Motor neuron (in vitro differentiated cells): Measurements from ENCODE around the gene CNTN5. TPM values are rescaled to one million over a fixed set of nuclear protein-coding genes. Genes with fewer than 3 reads are reported as not detected.

Experiments used
- ATAC-seq, 8 experiments: fragments of 200-7000 bp; cut with Tn5 transposase; replicated peaks in 6 of 8; 2 replicates each; pipeline ENCODE4 v1.8.0; 2021; ENCODE audit warnings: mild to moderate bottlenecking in 8 of 8, moderate library complexity in 8 of 8
- H3K27ac ChIP-seq, 2 donors: fragments of 250-450 bp; sonication (Bioruptor Pico); 2 replicates each; pipeline ENCODE4 v1.9.0; 2021; ENCODE audit warnings: antibody characterized with exemption in 2 of 2, mild to moderate bottlenecking in 2 of 2, moderate library complexity in 1 of 2
- H3K4me1 ChIP-seq, 2 donors: fragments of 250-450 bp; sonication (Bioruptor Pico); replicated peaks in 1 of 2; 2 replicates each; pipeline ENCODE4 v1.6.1; 2021; ENCODE audit warnings: antibody characterized with exemption in 2 of 2, mild to moderate bottlenecking in 2 of 2, moderate library complexity in 1 of 2
- H3K4me3 ChIP-seq, 5 donors: fragments of 250-450 bp; sonication (Bioruptor Pico); 2 replicates each; pipeline ENCODE4 v1.9.0; 2021; ENCODE audit warnings: antibody characterized with exemption in 5 of 5, mild to moderate bottlenecking in 5 of 5, moderate library complexity in 4 of 5
- WGBS, 10 experiments: fragments of 450-650 bp; shearing (Covaris generic); methylation state at CpG; one replicate each; pipeline ENCODE4 v1.0.0; 2022; 5-methylcytosine and 5-hydroxymethylcytosine counted together
- in situ Hi-C, 9 experiments: fragments of 400-800 bp; cut with MboI; loops; one replicate each; pipeline ENCODE4 v1.15.0; 2021; ENCODE audit warnings: low sequenced_read_pairs in 9 of 9, low pct_unique_long_range_greater_than_20kb in 2 of 9; ENCODE audit not compliant: unreplicated experiment in 9 of 9
- total RNA-seq, 8 experiments: library from RNA; unstranded; fragments of 300-600 nt; gene quantifications; 2 replicates each; pipeline versions ENCODE4 v1.2.3 to v1.2.4, GENCODE V29; 2022

Gene CNTN5
- total RNA-seq, 8 experiments from 2014 or later: 3.1 to 22.7 (median 14.1) TPM; not detected in 2

DNA sequence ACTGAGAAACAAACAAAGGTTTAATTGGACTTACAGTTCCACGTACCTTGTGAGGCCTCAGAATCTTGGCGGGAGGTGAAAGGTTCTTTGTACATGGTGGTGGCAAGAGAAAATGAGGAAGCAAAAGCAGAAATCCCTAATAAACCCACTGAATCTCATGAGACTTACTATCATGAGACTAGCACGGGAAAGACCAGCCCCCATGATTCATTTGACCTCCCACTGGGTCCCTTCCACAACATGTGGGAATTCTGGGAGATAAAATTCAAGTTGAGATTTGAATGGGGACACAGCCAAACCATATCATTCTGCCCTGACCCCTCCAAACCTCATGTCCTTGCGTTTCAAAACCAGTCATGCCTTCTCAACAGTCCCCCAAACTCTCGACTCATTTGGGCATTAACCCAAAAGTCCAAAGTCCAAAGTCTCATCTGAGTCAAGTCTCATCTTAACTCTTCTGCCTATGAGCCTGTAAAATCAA is 617.4 kb downstream of the CNTN5 start:
- no peak for ATAC-seq
- in situ Hi-C loops: no loop called here

GRCh38 chr11:99640671-99641070 is 619.9 kb downstream of the CNTN5 start:
- in situ Hi-C loops: no loop called here
- Histone ChIP-seq H3K27ac (no peak overlapping the region), H3K4me1 (no peaks in the 10 kb centered on the region), H3K4me3 (no peak overlapping the region)
- no peak for ATAC-seq

More for the DNA sequence above, 617.4 kb downstream of the CNTN5 start:
- 0 to 87% (median 61%) methylated on average over 1 to 5 of the region's 5 CpGs; no CpG with 5 or more reads in 1 of the 10 experiments for WGBS, 10 experiments
- no peak overlapping the region for H3K4me3 ChIP-seq
- H3K4me1 ChIP-seq: no peaks in the 10 kb centered on the region
- H3K27ac ChIP-seq: no peak overlapping the region

GRCh38 chr11:99645934-99646333 is 625.2 kb downstream of the CNTN5 start:
- 0 to 100% (median 77%) methylated on average over 1 to 2 of the region's 2 CpGs; no CpG with 5 or more reads in 2 of the 10 experiments for WGBS, 10 experiments

DNA sequence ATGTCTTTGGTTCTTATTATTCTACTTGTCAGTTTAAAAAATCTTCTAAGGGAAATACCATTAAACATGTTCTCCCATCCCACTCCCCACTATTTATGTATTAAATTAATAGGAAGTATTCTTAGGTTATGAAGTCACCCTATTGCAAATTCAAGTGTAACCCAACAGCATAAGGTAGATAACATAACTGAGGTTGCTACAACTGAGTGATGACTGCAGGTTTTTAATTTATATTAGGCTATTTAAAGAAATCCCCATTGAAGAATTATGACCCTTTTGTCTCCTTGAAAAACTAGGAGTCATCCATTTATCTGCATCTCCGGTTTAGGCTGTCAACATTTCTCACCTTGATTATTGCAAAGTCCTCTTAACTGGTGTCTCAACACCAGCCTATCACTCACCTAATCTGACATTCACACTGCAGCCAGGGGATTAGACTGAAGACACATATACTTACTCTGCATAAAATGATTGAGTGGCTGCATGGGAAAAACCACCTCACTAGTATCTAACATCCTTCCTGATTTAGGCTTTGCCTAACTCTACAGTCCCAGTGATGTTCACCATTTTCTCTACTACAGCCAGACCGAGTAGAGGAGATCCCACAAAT is 649.4 kb downstream of the CNTN5 start:
- 20 to 83% (median 60%) methylated on average over 1 to 2 of the region's 2 CpGs; no CpG with 5 or more reads in 5 of the 10 experiments for WGBS, 10 experiments

More at GRCh38 chr11:99645934-99646333, 625.2 kb downstream of the CNTN5 start:
- no peak for ATAC-seq
- Histone ChIP-seq H3K4me3 (no peak overlapping the region), H3K27ac (no peak overlapping the region), H3K4me1 (no peaks in the 10 kb centered on the region)
- in situ Hi-C loops: no loop called here

DNA sequence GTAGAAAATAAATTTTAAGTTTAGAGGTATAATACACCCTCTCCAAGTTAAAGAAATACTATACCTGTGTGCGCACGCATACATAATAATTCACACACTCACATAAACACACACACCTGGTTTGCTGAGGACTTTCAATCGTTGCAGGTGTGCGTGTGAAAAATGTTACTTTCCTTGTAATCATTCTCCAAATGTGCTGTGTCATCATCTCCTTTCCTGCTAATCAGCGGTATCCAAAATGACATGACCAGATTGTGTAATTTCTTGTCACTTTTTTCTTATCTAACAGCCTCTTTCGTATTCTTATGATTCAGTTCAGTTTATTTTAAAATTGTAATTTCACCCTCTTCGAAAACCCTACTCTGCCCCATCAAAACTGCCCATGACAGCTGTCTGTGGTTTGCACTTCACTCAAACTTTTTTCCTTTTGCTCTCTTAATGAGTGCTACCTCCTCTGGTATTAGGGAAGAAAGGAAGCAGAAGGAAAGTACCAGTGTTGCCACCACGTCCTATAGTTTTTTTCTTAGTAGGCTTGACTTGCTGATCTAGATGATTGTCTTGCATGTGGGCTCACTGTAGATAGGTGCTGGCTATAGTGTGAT is 651.2 kb downstream of the CNTN5 start:
- Histone ChIP-seq H3K4me1 (peaks cover 0 to 14% of the 10 kb centered on the region in 2 donors), H3K4me3 (no peak overlapping the region), H3K27ac (no peak overlapping the region)
- ATAC-seq: no peak
- in situ Hi-C loops: no loop called here
- WGBS, 10 experiments: 26 to 96% (median 89%) methylated on average over 3 to 7 of the region's 8 CpGs

More for the DNA sequence above, 649.4 kb downstream of the CNTN5 start:
- Histone ChIP-seq H3K27ac (no peak overlapping the region), H3K4me1 (peaks cover 0 to 14% of the 10 kb centered on the region in 2 donors), H3K4me3 (no peak overlapping the region)
- in situ Hi-C loops: no loop called here
- peak in 5 of 8 experiments; percentile 58 to 97 (median 95) for ATAC-seq

DNA sequence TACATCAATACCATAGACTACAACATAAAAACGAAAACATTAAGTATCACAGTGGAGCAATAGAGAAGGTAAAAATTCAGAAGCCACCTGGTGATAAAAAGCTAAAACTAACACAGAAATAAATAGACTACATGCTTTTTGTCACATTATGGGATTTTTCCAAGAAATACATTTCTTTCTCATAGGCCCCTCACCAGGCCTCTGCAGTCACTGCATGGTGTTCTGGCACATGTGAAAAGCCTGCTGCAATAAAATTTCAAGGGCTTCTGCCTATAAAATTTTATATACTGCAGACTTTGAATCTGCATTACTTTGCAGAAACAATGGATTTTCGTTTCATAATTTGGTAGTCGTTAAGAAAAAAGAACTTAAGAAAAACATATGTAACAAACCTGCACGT is 655.5 kb downstream of the CNTN5 start:
- in situ Hi-C loops: no loop called here
- Histone ChIP-seq H3K4me3 (no peak overlapping the region), H3K27ac (no peak overlapping the region), H3K4me1 (peaks cover 0 to 3% of the 10 kb centered on the region in 2 donors)
- WGBS, 10 experiments: 3 to 100% (median 68%) methylated on average over 1 to 4 of the region's 4 CpGs
- no peak for ATAC-seq

DNA sequence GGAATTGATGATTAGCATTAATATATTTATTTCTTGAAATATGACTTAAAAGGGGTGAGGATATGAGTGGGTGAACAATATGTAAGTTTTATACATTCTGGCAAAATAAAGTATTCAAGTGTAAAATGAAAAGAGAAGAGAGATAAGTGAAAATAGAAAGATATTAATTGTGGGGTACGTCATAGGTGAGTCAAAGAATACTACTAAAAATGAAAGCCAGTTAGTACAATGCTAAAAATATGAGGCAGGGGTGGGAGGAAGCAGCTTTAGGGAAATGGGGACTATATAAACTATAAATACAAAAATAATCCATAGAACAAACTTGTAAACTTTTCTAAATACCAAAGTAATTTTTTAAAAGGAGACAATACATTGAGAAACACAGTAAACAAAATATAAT is 661.4 kb downstream of the CNTN5 start:
- in situ Hi-C loops: no loop called here
- Histone ChIP-seq H3K4me3 (no peak overlapping the region), H3K4me1 (peaks cover 0 to 1% of the 10 kb centered on the region in 2 donors), H3K27ac (no peak overlapping the region)
- no peak for ATAC-seq
- 0 to 85% (median 67%) methylated on average over 1 of the region's 1 CpG; no CpG with 5 or more reads in 3 of the 10 experiments for WGBS, 10 experiments

DNA sequence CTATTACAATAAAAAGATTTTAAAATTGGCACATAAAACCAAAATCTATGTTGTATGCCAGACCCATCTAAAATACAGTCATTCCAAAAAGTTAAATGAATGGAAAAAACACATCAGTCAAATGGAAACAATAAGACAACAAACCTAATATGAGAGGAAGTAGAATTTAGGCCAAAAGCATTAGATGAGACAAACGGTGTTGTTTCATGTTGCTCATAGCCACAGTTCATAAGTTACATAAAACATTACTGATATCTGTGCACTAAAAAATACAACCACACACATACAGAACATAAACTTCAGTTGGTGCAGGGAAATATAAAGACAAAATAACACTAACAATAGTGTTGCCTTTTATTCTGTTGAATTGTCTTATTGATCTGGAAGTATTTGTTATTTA is 661.9 kb downstream of the CNTN5 start:
- Histone ChIP-seq H3K27ac (no peak overlapping the region), H3K4me1 (no peaks in the 10 kb centered on the region), H3K4me3 (no peak overlapping the region)
- WGBS, 10 experiments: 0 to 100% (median 89%) methylated on average over 1 of the region's 1 CpG; no CpG with 5 or more reads in 3 of the 10 experiments
- in situ Hi-C loops: no loop called here
- ATAC-seq: no peak

GRCh38 chr11:99683933-99684332 is 663.2 kb downstream of the CNTN5 start:
- no peaks in the 10 kb centered on the region for H3K4me1 ChIP-seq
- no peak overlapping the region for H3K4me3 ChIP-seq
- in situ Hi-C loops: no loop called here
- 24 to 100% (median 60%) methylated on average over 1 to 3 of the region's 3 CpGs; no CpG with 5 or more reads in 3 of the 10 experiments for WGBS, 10 experiments
- H3K27ac ChIP-seq: no peak overlapping the region
- ATAC-seq: no peak

GRCh38 chr11:99686838-99687237 is 666.1 kb downstream of the CNTN5 start:
- no peak overlapping the region for H3K27ac ChIP-seq
- H3K4me1 ChIP-seq: no peaks in the 10 kb centered on the region
- no peak for ATAC-seq
- WGBS, 10 experiments: 0 to 100% (median 86%) methylated on average over 1 to 3 of the region's 3 CpGs; no CpG with 5 or more reads in 2 of the 10 experiments
- no peak overlapping the region for H3K4me3 ChIP-seq
- in situ Hi-C loops: no loop called here

DNA sequence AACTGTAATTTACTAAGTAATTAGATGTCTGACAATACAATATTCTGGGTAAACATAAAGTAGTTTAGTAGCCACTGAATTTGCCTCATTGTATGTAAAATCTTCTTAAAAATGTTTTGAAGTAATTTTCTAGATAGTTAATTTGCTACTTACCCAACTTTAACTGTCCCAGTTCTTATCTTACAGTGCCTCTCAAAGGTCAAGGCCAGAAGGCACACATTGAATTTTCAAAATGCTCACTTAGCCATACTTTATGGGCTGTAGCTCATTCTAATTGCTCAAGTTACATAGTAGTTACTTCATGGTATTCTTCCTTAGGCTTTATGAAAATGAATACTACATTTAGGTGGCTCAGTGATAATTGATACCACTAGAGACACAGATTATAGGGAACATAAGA is 666.6 kb downstream of the CNTN5 start:
- in situ Hi-C loops: no loop called here
- peak in 1 of 8 experiments; percentile 25 for ATAC-seq
- Histone ChIP-seq H3K4me3 (no peak overlapping the region), H3K27ac (no peak overlapping the region), H3K4me1 (no peaks in the 10 kb centered on the region)

- ATAC-seq: peak in 4 of 8 experiments; percentile 41 to 97 (median 72)
- no peak overlapping the region for H3K27ac ChIP-seq
- H3K4me3 ChIP-seq: no peak overlapping the region
- WGBS, 10 experiments: 10 to 100% (median 73%) methylated on average over 1 to 6 of the region's 6 CpGs
- no peaks in the 10 kb centered on the region for H3K4me1 ChIP-seq
- in situ Hi-C loops: no loop called here
Measured at GRCh38 chr11:99693941-99694492, 673.3 kb downstream of the CNTN5 start.

GRCh38 chr11:99695106-99695505 is 674.4 kb downstream of the CNTN5 start:
- Histone ChIP-seq H3K27ac (no peak overlapping the region), H3K4me1 (no peaks in the 10 kb centered on the region), H3K4me3 (no peak overlapping the region)
- no peak for ATAC-seq
- in situ Hi-C loops: no loop called here
